NCI-H345 treated with DMSO at 0.1 percent for 48 hours (cell line): ENCODE measurements around the gene LOXHD1.

Experiments used
- DNase-seq: peaks from one replicate; lab custom pipeline; 2025; ENCODE audit not compliant: unreplicated experiment; lab: John Stamatoyannopoulos, UW

LOXHD1 gene

GRCh38 chr18:46546111-46546640 lies 110.8 kb downstream of the LOXHD1 start:
- no peak for DNase-seq

GRCh38 chr18:46542545-46542944 lies 114.5 kb downstream of the LOXHD1 start:
- no peak for DNase-seq

GRCh38 chr18:46541626-46542189 lies 115.3 kb downstream of the LOXHD1 start:
- no peak for DNase-seq

- no peak for DNase-seq
These were observed 118.6 kb downstream of the LOXHD1 start for GRCh38 chr18:46538376-46538775.

GRCh38 chr18:46536215-46536874 lies 120.7 kb downstream of the LOXHD1 start:
- no peak for DNase-seq

- DNase-seq = no peak
These were observed 125.5 kb downstream of the LOXHD1 start for GRCh38 chr18:46531482-46531881.

- no peak for DNase-seq
These were observed 129.0 kb downstream of the LOXHD1 start for GRCh38 chr18:46528037-46528436.

GRCh38 chr18:46519870-46520269 lies 137.2 kb downstream of the LOXHD1 start:
- DNase-seq = no peak

- no peak for DNase-seq
These were observed 138.6 kb downstream of the LOXHD1 start for GRCh38 chr18:46518438-46518837.

- no peak for DNase-seq
These were observed 140.5 kb downstream of the LOXHD1 start for GRCh38 chr18:46516555-46516954.

- no peak for DNase-seq
These were observed 146.6 kb downstream of the LOXHD1 start for GRCh38 chr18:46510386-46510785.

GRCh38 chr18:46509530-46509929 lies 147.5 kb downstream of the LOXHD1 start:
- no peak for DNase-seq

GRCh38 chr18:46506974-46507586 lies 149.9 kb downstream of the LOXHD1 start:
- DNase-seq = no peak

GRCh38 chr18:46502444-46502843 lies 154.6 kb downstream of the LOXHD1 start:
- no peak for DNase-seq

- DNase-seq = no peak
These were observed 159.9 kb downstream of the LOXHD1 start for GRCh38 chr18:46497129-46497528.

GRCh38 chr18:46488471-46489213 lies 168.4 kb downstream of the LOXHD1 start:
- DNase-seq = no peak

GRCh38 chr18:46485675-46486194 lies 171.3 kb downstream of the LOXHD1 start:
- no peak for DNase-seq

GRCh38 chr18:46484971-46485370 lies 172.0 kb downstream of the LOXHD1 start:
- no peak for DNase-seq

GRCh38 chr18:46482831-46483230 lies 174.2 kb downstream of the LOXHD1 start:
- no peak for DNase-seq

GRCh38 chr18:46481847-46482245 lies 175.2 kb downstream of the LOXHD1 start:
- no peak for DNase-seq
